ENCODE data around the gene ASB2.

DNA sequence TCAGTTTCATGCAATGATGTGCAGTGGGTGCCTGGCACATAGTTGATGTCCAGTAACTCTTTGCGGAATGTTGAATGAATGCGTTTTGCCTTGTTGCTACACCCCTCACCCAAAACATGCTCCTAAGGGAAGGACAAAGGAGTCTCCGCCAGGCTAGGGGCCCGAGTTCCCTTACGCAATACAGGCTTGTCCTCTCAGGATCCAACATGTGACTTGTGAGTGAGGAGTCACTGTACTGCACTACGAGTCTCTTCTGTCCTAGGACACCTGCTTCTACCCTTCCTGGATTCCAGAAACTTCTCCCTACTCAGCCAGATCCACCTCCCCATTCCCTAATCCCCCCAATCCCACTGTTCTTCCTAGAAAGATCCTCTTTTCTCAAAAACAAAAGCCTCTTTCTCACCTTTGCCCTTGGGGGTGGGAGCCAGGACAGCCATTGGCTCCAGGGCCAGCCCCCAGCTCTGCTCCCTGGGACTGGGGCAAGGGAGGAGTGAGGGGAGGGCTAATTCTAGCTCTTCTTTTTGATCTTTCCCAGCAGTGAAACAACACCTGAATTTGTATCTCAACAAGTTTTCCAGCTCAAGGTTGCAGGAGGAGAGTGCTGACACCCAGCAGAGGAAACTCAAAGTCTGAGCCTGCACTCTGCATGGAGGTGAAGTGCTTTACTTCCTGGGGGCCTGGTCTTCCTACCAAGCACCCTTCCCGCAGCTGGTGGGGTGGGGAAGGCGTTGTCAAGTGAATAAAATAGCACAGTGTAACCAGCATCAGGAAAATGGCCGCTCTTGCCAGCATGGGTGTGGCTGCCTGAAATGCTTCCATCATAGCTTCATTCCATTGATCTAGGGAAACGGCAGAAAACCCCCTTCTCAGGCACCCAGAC lies 46.4 kb upstream of the ASB2 start:
- TF ChIP-seq, protein P1, sequence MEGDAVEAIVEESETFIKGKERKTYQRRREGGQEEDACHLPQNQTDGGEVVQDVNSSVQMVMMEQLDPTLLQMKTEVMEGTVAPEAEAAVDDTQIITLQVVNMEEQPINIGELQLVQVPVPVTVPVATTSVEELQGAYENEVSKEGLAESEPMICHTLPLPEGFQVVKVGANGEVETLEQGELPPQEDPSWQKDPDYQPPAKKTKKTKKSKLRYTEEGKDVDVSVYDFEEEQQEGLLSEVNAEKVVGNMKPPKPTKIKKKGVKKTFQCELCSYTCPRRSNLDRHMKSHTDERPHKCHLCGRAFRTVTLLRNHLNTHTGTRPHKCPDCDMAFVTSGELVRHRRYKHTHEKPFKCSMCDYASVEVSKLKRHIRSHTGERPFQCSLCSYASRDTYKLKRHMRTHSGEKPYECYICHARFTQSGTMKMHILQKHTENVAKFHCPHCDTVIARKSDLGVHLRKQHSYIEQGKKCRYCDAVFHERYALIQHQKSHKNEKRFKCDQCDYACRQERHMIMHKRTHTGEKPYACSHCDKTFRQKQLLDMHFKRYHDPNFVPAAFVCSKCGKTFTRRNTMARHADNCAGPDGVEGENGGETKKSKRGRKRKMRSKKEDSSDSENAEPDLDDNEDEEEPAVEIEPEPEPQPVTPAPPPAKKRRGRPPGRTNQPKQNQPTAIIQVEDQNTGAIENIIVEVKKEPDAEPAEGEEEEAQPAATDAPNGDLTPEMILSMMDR (IDR thresholded peaks at IDR 0.05), result no peak
- TF ChIP-seq POLR2A (IDR thresholded peaks at IDR 0.05) (no peak), POLR2AphosphoS5 (IDR thresholded peaks at IDR 0.05) (no peak)

Measured in suprapubic skin (tissue), 4 donors.